B cell (primary cell): ENCODE measurements around the gene CALM1. TPM values are rescaled to one million over a fixed set of nuclear protein-coding genes. Genes with fewer than 3 reads are reported as not detected.

ENCODE experiments used
- ATAC-seq: fragments of 200-7000 bp; cut with Tn5 transposase; one replicate; pipeline ENCODE4 v1.10.0; 2021; ENCODE audit warnings: low read depth, mild to moderate bottlenecking, moderate number of reproducible peaks, moderate library complexity
- CTCF ChIA-PET: fragments of 350-600 bp; sonication (Branson Sonifier 250); formaldehyde crosslinking; loops from one replicate; lab custom pipeline; 2021; ENCODE audit warnings: antibody characterized with exemption, inconsistent platforms; lab: Charles Lee
- POLR2A ChIA-PET: fragments of 350-600 bp; sonication (Branson Sonifier 250); formaldehyde crosslinking; loops from one replicate; lab custom pipeline; 2021; ENCODE audit warnings: antibody characterized with exemption; lab: Charles Lee
- DNase-seq: peaks from one replicate; pipeline ENCODE4 v3.0.0; 2013
- H2AFZ ChIP-seq: 2 replicates; pipeline ENCODE4 v1.6.1; 2012; ENCODE audit warnings: mild to moderate bottlenecking, low read depth, low read length; ENCODE audit not compliant: insufficient read depth, poor library complexity, severe bottlenecking
- H3K27ac ChIP-seq, 2 donors: 1 replicate in 1 of 2; 2 replicates in 1 of 2; pipeline ENCODE4 v1.5.1; 2012 to 2013; ENCODE audit warnings: low read length in 2 of 2, mild to moderate bottlenecking in 2 of 2, moderate library complexity in 1 of 2
- H3K27me3 ChIP-seq, 4 experiments: fragments of 200-600 bp in 1 of 4; sonication (generic) in 1 of 4; replicated peaks in 1 of 4; 1 replicate in 2 of 4; 2 replicates in 2 of 4; pipeline versions ENCODE4 v1.6.1 to v1.7.0; 2013 to 2016; ENCODE audit warnings: low read length in 3 of 4, mild to moderate bottlenecking in 2 of 4, mixed read lengths in 1 of 4, moderate library complexity in 1 of 4; ENCODE audit not compliant: insufficient read depth in 4 of 4, control insufficient read depth in 3 of 4; ENCODE audit errors: control extremely low read depth in 1 of 4
- H3K36me3 ChIP-seq, 2 experiments: replicated peaks in 1 of 2; 1 replicate in 1 of 2; 2 replicates in 1 of 2; pipeline versions ENCODE4 v1.6.1 to v1.7.1; 2013; ENCODE audit warnings: low read length in 1 of 2; ENCODE audit not compliant: insufficient read depth in 2 of 2, control insufficient read depth in 1 of 2; ENCODE audit errors: control extremely low read depth in 1 of 2, extremely low read depth in 1 of 2
- H3K4me1 ChIP-seq, 2 donors: fragments of 200-600 bp in 1 of 2; sonication (generic) in 1 of 2; 1 replicate in 1 of 2; 2 replicates in 1 of 2; pipeline versions ENCODE4 v1.5.1 to v1.6.1; 2013 to 2017; ENCODE audit warnings: low read length in 2 of 2; ENCODE audit not compliant: control insufficient read depth in 2 of 2, insufficient read depth in 2 of 2
- H3K4me2 ChIP-seq: replicated peaks from 2 replicates; pipeline ENCODE3; 2012; ENCODE audit warnings: mild to moderate bottlenecking, low read depth, low read length; ENCODE audit not compliant: poor library complexity, severe bottlenecking
- H3K4me3 ChIP-seq, 5 experiments: fragments of 200-600 bp in 1 of 5; sonication (generic) in 1 of 5; 1 replicate in 3 of 5; 2 replicates in 2 of 5; pipeline versions ENCODE4 v1.5.1 to v1.7.0; 2011 to 2016; ENCODE audit warnings: low read length in 4 of 5, mild to moderate bottlenecking in 4 of 5, low read depth in 2 of 5, control low read depth in 1 of 5, moderate library complexity in 1 of 5; ENCODE audit not compliant: insufficient read depth in 1 of 5; ENCODE audit errors: control extremely low read depth in 1 of 5, extremely low read depth in 1 of 5
- H3K79me2 ChIP-seq: fragments of 200-600 bp; sonication (generic); one replicate; pipeline ENCODE4 v1.6.0; 2016; ENCODE audit warnings: low read length; ENCODE audit not compliant: control insufficient read depth, insufficient read depth
- H3K9ac ChIP-seq: fragments of 200-600 bp; sonication (generic); 2 replicates; pipeline ENCODE4 v1.6.1; 2017; ENCODE audit warnings: mild to moderate bottlenecking, low read length, moderate library complexity
- H3K9me3 ChIP-seq, 3 donors: one replicate each; pipeline versions ENCODE4 v1.6.1 to v1.7.1; 2013; ENCODE audit warnings: low read length in 2 of 3; ENCODE audit not compliant: control insufficient read depth in 2 of 3, insufficient read depth in 1 of 3; ENCODE audit errors: control extremely low read depth in 1 of 3
- H4K20me1 ChIP-seq: 2 replicates; pipeline ENCODE4 v1.6.0; 2012; ENCODE audit warnings: mild to moderate bottlenecking, low read length; ENCODE audit not compliant: insufficient read depth, control insufficient read depth, poor library complexity, severe bottlenecking
- H3K27ac Mint-ChIP-seq: one replicate; pipeline ENCODE4 v1.8.0; 2021; ENCODE audit warnings: mixed read lengths
- H3K27me3 Mint-ChIP-seq: one replicate; pipeline ENCODE4 v1.8.0; 2021; ENCODE audit warnings: mixed read lengths
- H3K4me1 Mint-ChIP-seq: one replicate; pipeline ENCODE4 v1.8.0; 2021; ENCODE audit warnings: mixed read lengths
- H3K4me3 Mint-ChIP-seq: one replicate; pipeline ENCODE4 v1.8.0; 2021; ENCODE audit warnings: mixed read lengths
- H3K9me3 Mint-ChIP-seq: one replicate; pipeline ENCODE4 v1.8.0; 2022; ENCODE audit warnings: mixed read lengths; ENCODE audit not compliant: insufficient read depth
- EZH2 ChIP-seq: IDR thresholded peaks from 2 replicates; pipeline ENCODE4 v1.6.1; 2012; ENCODE audit warnings: borderline replicate concordance, low read depth, mild to moderate bottlenecking, moderate library complexity, low read length; ENCODE audit not compliant: insufficient read depth, poor library complexity, severe bottlenecking
- WGBS: methylation state at CpG from one replicate; pipeline ENCODE4 v1.1.5; 2013; ENCODE audit warnings: missing lambda C conversion rate; ENCODE audit not compliant: insufficient coverage; 5-methylcytosine and 5-hydroxymethylcytosine counted together
- intact Hi-C: fragments of 100-400 bp; cut with micrococcal nuclease; formaldehyde crosslinking; loops from one replicate; pipeline ENCODE4 v1.10.0; 2022
- polyA plus RNA-seq: library from polyadenylated mRNA; depleted of rRNA; stranded (reverse); fragments of >200 nt; gene quantifications from 2 replicates; pipeline ENCODE4 v1.2.3, GENCODE V29; 2012
- total RNA-seq, 2 donors: library from RNA; stranded (reverse); fragments of 120-200 nt in 1 of 2; gene quantifications; 1 replicate in 1 of 2; 2 replicates in 1 of 2; pipeline versions ENCODE4 v1.2.3 to v1.2.4, GENCODE V29; 2013 to 2022
- TF ChIP-seq, protein P1 (sequence below): fragments of 200-600 bp; IDR thresholded peaks from one replicate; pipeline ENCODE4 v1.8.0; 2022; ENCODE audit warnings: antibody characterized with exemption, mild to moderate bottlenecking

The CALM1 gene
- total and polyA plus RNA-seq, 2 donors (not counting 1 experiment from before 2014, with no cell fraction given), result 264 to 267 TPM

DNA sequence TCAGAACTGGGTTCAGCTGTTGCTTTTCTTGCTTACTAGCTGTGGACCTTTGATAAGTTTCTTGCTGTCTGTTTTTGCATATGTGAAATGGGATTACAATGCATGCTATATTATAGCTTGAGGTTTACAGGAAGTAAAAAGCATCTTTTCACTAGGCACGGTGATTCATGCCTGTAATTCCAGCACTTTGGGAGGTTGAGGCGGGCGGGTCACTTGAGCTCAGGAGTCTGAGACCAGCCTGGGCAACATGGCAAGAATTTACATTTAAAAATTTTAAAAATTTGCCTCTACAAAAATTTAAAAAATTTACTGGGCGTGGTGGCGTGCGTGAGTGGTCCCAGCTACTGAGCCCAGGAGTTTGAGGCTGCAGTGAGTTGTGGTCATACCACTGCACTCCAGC lies 42.0 kb downstream of the CALM1 start:
- DNase-seq (no peak), ATAC-seq (no peak)
- WGBS, result 100% methylated on average over 4 of the region's 6 CpGs
- intact Hi-C loops, result no loop called here
- Histone ChIP-seq H2AFZ (no peak overlapping the region), H3K4me3 (no peak overlapping the region), H3K9me3 (no peaks in the 10 kb centered on the region), H3K4me2 (no peak overlapping the region), H3K27me3 (no peaks in the 10 kb centered on the region), H3K79me2 (no peaks in the 10 kb centered on the region), H3K4me1 (no peaks in the 10 kb centered on the region), H4K20me1 (no peaks in the 10 kb centered on the region), H3K36me3 (no peaks in the 10 kb centered on the region), H3K9ac (no peak overlapping the region), H3K27ac (no peak overlapping the region)
- H3K4me1 Mint-ChIP-seq, result no peaks in the 10 kb centered on the region
- H3K9me3 Mint-ChIP-seq, result no peaks in the 10 kb centered on the region
- ChIA-PET CTCF (no interaction called here), POLR2A (no interaction called here)
- no peak overlapping the region for H3K27ac Mint-ChIP-seq
- H3K27me3 Mint-ChIP-seq, result peaks cover 9% of the 10 kb centered on the region
- H3K4me3 Mint-ChIP-seq, result no peak overlapping the region
- TF ChIP-seq, protein P1, sequence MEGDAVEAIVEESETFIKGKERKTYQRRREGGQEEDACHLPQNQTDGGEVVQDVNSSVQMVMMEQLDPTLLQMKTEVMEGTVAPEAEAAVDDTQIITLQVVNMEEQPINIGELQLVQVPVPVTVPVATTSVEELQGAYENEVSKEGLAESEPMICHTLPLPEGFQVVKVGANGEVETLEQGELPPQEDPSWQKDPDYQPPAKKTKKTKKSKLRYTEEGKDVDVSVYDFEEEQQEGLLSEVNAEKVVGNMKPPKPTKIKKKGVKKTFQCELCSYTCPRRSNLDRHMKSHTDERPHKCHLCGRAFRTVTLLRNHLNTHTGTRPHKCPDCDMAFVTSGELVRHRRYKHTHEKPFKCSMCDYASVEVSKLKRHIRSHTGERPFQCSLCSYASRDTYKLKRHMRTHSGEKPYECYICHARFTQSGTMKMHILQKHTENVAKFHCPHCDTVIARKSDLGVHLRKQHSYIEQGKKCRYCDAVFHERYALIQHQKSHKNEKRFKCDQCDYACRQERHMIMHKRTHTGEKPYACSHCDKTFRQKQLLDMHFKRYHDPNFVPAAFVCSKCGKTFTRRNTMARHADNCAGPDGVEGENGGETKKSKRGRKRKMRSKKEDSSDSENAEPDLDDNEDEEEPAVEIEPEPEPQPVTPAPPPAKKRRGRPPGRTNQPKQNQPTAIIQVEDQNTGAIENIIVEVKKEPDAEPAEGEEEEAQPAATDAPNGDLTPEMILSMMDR, result no peak
- TF ChIP-seq EZH2, result no peak

DNA sequence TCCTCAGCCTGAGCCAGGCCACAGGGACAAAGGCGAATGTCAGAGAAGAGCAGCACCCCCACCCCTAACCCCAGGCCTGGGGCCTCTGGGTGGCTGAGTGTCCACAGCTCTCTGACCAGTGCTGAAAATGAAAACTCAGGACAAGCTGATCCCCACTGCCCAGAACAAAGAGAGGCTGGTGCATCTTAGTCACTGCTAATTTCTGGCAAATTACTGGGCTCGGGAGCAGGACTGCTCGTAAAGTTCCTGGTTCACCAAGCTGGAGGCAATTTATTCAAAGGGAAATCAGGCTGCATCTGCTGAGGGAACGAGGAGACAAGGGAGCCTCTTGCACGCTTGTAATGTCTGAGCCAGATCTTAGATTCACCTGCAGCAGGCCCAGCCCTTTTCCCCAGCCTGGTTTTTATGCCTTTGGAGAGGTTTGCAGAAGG lies 43.2 kb downstream of the CALM1 start:
- H3K4me3 Mint-ChIP-seq, result no peak overlapping the region
- Histone ChIP-seq H3K4me1 (no peaks in the 10 kb centered on the region), H4K20me1 (no peaks in the 10 kb centered on the region), H3K4me2 (no peak overlapping the region), H3K27me3 (no peaks in the 10 kb centered on the region), H3K79me2 (no peaks in the 10 kb centered on the region), H3K4me3 (no peak overlapping the region), H3K9ac (no peak overlapping the region), H2AFZ (no peak overlapping the region), H3K27ac (no peak overlapping the region), H3K9me3 (no peaks in the 10 kb centered on the region), H3K36me3 (no peaks in the 10 kb centered on the region)
- CTCF ChIA-PET, result interaction anchor here (1.1 kb wide), 1 partner anchor 14 kb away, joined by 3 read pairs; no protein-coding TSS in a partner anchor
- DNase-seq (no peak), ATAC-seq (no peak)
- WGBS, result 76% methylated on average over 5 of the region's 5 CpGs
- peaks cover 9% of the 10 kb centered on the region for H3K27me3 Mint-ChIP-seq
- H3K9me3 Mint-ChIP-seq, result no peaks in the 10 kb centered on the region
- intact Hi-C loops, result no loop called here
- H3K27ac Mint-ChIP-seq, result no peak overlapping the region
- no peak for TF ChIP-seq EZH2
- TF ChIP-seq, protein P1, result no peak
- POLR2A ChIA-PET, result no interaction called here
- no peaks in the 10 kb centered on the region for H3K4me1 Mint-ChIP-seq
